Measurements from ENCODE around the gene MESP1.

Gene MESP1

GRCh38 chr15:89760303-89761008 lies 9.4 kb upstream of the MESP1 start:
- in situ Hi-C loops (cut with HindIII; ENCODE audit: low sequenced_read_pairs): loop anchor here (5.0 kb wide), 1 partner anchor 117 kb away; no protein-coding TSS in a partner anchor

GRCh38 chr15:89759835-89760234 lies 8.8 kb upstream of the MESP1 start:
- in situ Hi-C loops (cut with HindIII; ENCODE audit: low sequenced_read_pairs): loop anchor here (5.0 kb wide), 1 partner anchor 117 kb away; no protein-coding TSS in a partner anchor

- in situ Hi-C loops (cut with HindIII; ENCODE audit: low sequenced_read_pairs): no loop called here
Measured at GRCh38 chr15:89758981-89759380, 7.9 kb upstream of the MESP1 start.

GRCh38 chr15:89758283-89758682 lies 7.2 kb upstream of the MESP1 start:
- in situ Hi-C loops (cut with HindIII; ENCODE audit: low sequenced_read_pairs): no loop called here

GRCh38 chr15:89756897-89757296 lies 5.8 kb upstream of the MESP1 start:
- in situ Hi-C loops (cut with HindIII; ENCODE audit: low sequenced_read_pairs): no loop called here

GRCh38 chr15:89755701-89756100 lies 4.7 kb upstream of the MESP1 start:
- in situ Hi-C loops (cut with HindIII; ENCODE audit: low sequenced_read_pairs): no loop called here

- in situ Hi-C loops (cut with HindIII; ENCODE audit: low sequenced_read_pairs): no loop called here
Measured at GRCh38 chr15:89754361-89755154, 3.5 kb upstream of the MESP1 start.

GRCh38 chr15:89753855-89754254 lies 2.8 kb upstream of the MESP1 start:
- in situ Hi-C loops (cut with HindIII; ENCODE audit: low sequenced_read_pairs): no loop called here

GRCh38 chr15:89751748-89752147 lies 699 bp upstream of the MESP1 start:
- in situ Hi-C loops (cut with HindIII; ENCODE audit: low sequenced_read_pairs): no loop called here

GRCh38 chr15:89749951-89750559 lies 994 bp downstream of the MESP1 start:
- in situ Hi-C loops (cut with HindIII; ENCODE audit: low sequenced_read_pairs): no loop called here

GRCh38 chr15:89749526-89749925 lies 1.5 kb downstream of the MESP1 start:
- in situ Hi-C loops (cut with HindIII; ENCODE audit: low sequenced_read_pairs): no loop called here

GRCh38 chr15:89749054-89749453 lies 2.0 kb downstream of the MESP1 start:
- in situ Hi-C loops (cut with HindIII; ENCODE audit: low sequenced_read_pairs): no loop called here

GRCh38 chr15:89747708-89748682 lies 3.1 kb downstream of the MESP1 start:
- in situ Hi-C loops (cut with HindIII; ENCODE audit: low sequenced_read_pairs): no loop called here

- in situ Hi-C loops (cut with HindIII; ENCODE audit: low sequenced_read_pairs): no loop called here
Measured at GRCh38 chr15:89746386-89746780, 4.7 kb downstream of the MESP1 start.

GRCh38 chr15:89745768-89746167 lies 5.3 kb downstream of the MESP1 start:
- in situ Hi-C loops (cut with HindIII; ENCODE audit: low sequenced_read_pairs): no loop called here

- in situ Hi-C loops (cut with HindIII; ENCODE audit: low sequenced_read_pairs): no loop called here
Measured at GRCh38 chr15:89745131-89745530, 5.9 kb downstream of the MESP1 start.

GRCh38 chr15:89743594-89743993 lies 7.5 kb downstream of the MESP1 start:
- in situ Hi-C loops (cut with HindIII; ENCODE audit: low sequenced_read_pairs): no loop called here

- in situ Hi-C loops (cut with HindIII; ENCODE audit: low sequenced_read_pairs): no loop called here
Measured at GRCh38 chr15:89743011-89743410, 8.0 kb downstream of the MESP1 start.

- in situ Hi-C loops (cut with HindIII; ENCODE audit: low sequenced_read_pairs): no loop called here
Measured at GRCh38 chr15:89740137-89740536, 10.9 kb downstream of the MESP1 start.

GRCh38 chr15:89735773-89736172 lies 15.3 kb downstream of the MESP1 start:
- in situ Hi-C loops (cut with HindIII; ENCODE audit: low sequenced_read_pairs): no loop called here
